HG03196 (cell line): ENCODE measurements around the gene ZNF10.

ENCODE experiments used
- ATAC-seq: cut with Tn5 transposase; IDR thresholded peaks from one replicate; pipeline ENCODE4 v1.9.1; 2021; ENCODE audit not compliant: unreplicated experiment

Gene ZNF10

GRCh38 chr12:133130038-133130807 is at the start of gene ZNF10, which contains the start of gene ZNF891:
ZNF10 (plus strand) TSS chr12:133130627; CDS start chr12:133144493, 13,866 bp downstream.
ZNF891 (minus strand) TSS chr12:133130274; CDS start chr12:133121918, 8,356 bp downstream.
- peak; percentile 95 for ATAC-seq

- no peak for ATAC-seq
Measured at GRCh38 chr12:133081159-133081780, 49.2 kb upstream of the ZNF10 start.

GRCh38 chr12:133083345-133083744 is 47.1 kb upstream of the ZNF10 start:
- no peak for ATAC-seq

- ATAC-seq: no peak
Measured at GRCh38 chr12:133105620-133106019, 24.8 kb upstream of the ZNF10 start.

- no peak for ATAC-seq
Measured at GRCh38 chr12:133106253-133106652, 24.2 kb upstream of the ZNF10 start.

- no peak for ATAC-seq
Measured at GRCh38 chr12:133107121-133107520, 23.3 kb upstream of the ZNF10 start.

GRCh38 chr12:133108150-133108549 is 22.3 kb upstream of the ZNF10 start:
- no peak for ATAC-seq

GRCh38 chr12:133120385-133121191 is 9.8 kb upstream of the ZNF10 start:
- ATAC-seq: no peak

- no peak for ATAC-seq
Measured at GRCh38 chr12:133124674-133125073, 5.8 kb upstream of the ZNF10 start.

- no peak for ATAC-seq
Measured at GRCh38 chr12:133129368-133130037, 924 bp upstream of the ZNF10 start.

- ATAC-seq: peak; percentile 1
Measured at GRCh38 chr12:133130808-133131128, 341 bp downstream of the ZNF10 start.

- ATAC-seq: no peak
Measured at GRCh38 chr12:133135747-133136146, 5.3 kb downstream of the ZNF10 start.

- ATAC-seq: no peak
Measured at GRCh38 chr12:133145981-133146380, 15.6 kb downstream of the ZNF10 start.

- no peak for ATAC-seq
Measured at GRCh38 chr12:133156125-133156690, 25.8 kb downstream of the ZNF10 start.

GRCh38 chr12:133165776-133166175 is 35.3 kb downstream of the ZNF10 start:
- no peak for ATAC-seq

- ATAC-seq: no peak
Measured at GRCh38 chr12:133172491-133172890, 42.1 kb downstream of the ZNF10 start.

- no peak for ATAC-seq
Measured at GRCh38 chr12:133174901-133175300, 44.5 kb downstream of the ZNF10 start.

GRCh38 chr12:133180669-133181068 is 50.2 kb downstream of the ZNF10 start:
- no peak for ATAC-seq

- ATAC-seq: peak; percentile 92
Measured at GRCh38 chr12:133181238-133181959, 51.0 kb downstream of the ZNF10 start, which contains the start of gene ZNF268. ZNF268 (plus strand) TSS chr12:133181495; CDS start chr12:133181998, 503 bp downstream.

GRCh38 chr12:133190176-133190575 is 59.7 kb downstream of the ZNF10 start:
- ATAC-seq: no peak
